ENCODE measurements around the gene NUPR1.

NUPR1 gene

DNA sequence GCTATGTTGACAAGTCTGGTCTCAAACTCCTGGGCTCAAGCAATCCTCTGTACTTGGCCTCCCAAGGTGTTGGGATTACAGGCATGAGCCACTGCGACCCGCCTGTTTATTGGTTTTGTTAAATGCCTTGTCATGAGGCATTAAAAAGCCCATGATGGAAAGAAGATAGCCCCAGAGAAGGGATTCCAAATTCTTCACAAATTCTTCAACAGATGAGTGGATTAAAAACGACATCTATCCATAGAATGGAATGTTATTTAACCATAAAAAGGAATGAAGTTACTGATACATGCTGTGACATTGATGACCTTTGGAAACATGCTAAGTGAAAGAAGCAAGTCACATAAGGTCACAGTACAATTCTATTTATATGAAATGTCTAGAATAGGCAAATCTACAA, 19.7 kb upstream of the NUPR1 start:
- no peak for DNase-seq
- H3K9me3 ChIP-seq (ENCODE audit: insufficient read depth, low read depth, low read length): no peaks in the 10 kb centered on the region
- no peak overlapping the region for H3K4ac ChIP-seq (ENCODE audit: low read depth, low read length)
- no peak overlapping the region for H2AFZ ChIP-seq (ENCODE audit: insufficient read depth, low read length, poor library complexity)
- H2BK5ac ChIP-seq (ENCODE audit: low read depth, low read length, poor library complexity): no peak overlapping the region
- no CpG with 5 or more reads among the region's 3 CpGs for WGBS (ENCODE audit: extremely low coverage, insufficient coverage, insufficient read length)
- H3K14ac ChIP-seq (ENCODE audit: low read length): no peak overlapping the region
- H3K23ac ChIP-seq (ENCODE audit: low read length): no peak overlapping the region
- H3K4me3 ChIP-seq (ENCODE audit: low read depth, low read length): no peak overlapping the region
- H3K79me2 ChIP-seq (ENCODE audit: control insufficient read depth, insufficient read depth, low read length, poor library complexity): peaks cover 2% of the 10 kb centered on the region
- H2BK120ac ChIP-seq (ENCODE audit: insufficient read depth, low read length, poor library complexity): no peak overlapping the region
- H3K9ac ChIP-seq (ENCODE audit: low read length): no peak overlapping the region
- no peak overlapping the region for H2AK5ac ChIP-seq (ENCODE audit: low read length)
- peaks cover 2% of the 10 kb centered on the region for H3K79me1 ChIP-seq (ENCODE audit: low read length)
- H4K8ac ChIP-seq (ENCODE audit: low read depth, low read length): no peak overlapping the region
- H3K4me2 ChIP-seq (ENCODE audit: low read length): no peak overlapping the region
- H3K36me3 ChIP-seq (ENCODE audit: control insufficient read depth in 1 of 2, insufficient read depth in 2 of 2, low read length in 2 of 2): peaks cover 0 to 4% of the 10 kb centered on the region in 2 experiments
- no peak overlapping the region for H4K12ac ChIP-seq (ENCODE audit: low read depth, low read length)
- peaks cover 4 to 6% of the 10 kb centered on the region in 2 experiments for H3K4me1 ChIP-seq (ENCODE audit: control insufficient read depth in 1 of 2, insufficient read depth in 2 of 2, low read length in 2 of 2)
- H3K27me3 ChIP-seq (ENCODE audit: insufficient read depth, low read length): no peaks in the 10 kb centered on the region
- no peak overlapping the region for H4K91ac ChIP-seq (ENCODE audit: low read depth, low read length)
- no peak overlapping the region for H3K18ac ChIP-seq (ENCODE audit: low read length)
- H2BK12ac ChIP-seq (ENCODE audit: low read length): no peak overlapping the region
- no peak overlapping the region for H3K27ac ChIP-seq (ENCODE audit: low read depth, low read length)

DNA sequence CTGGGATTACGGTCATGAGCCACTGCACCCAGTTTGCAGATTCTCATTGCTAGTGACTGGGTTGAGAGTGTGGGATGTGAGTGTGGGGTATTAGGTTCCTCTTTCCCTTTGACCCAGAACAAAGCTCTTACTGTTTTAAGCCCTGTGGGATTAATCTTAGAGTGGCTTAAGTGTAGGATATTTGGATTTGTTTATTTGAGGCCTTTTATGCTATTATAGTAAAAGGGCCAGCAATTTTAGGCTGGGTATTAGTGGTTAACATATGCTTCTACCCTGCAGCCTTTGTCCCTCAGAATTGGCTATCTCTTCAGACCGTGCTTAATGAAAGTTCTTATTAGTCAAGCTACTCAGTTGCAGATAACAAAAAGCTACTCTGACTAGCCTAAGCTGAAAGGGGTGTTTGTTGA, 18.1 kb upstream of the NUPR1 start:
- no peak overlapping the region for H2BK5ac ChIP-seq (ENCODE audit: low read depth, low read length, poor library complexity)
- H3K4ac ChIP-seq (ENCODE audit: low read depth, low read length): no peak overlapping the region
- no CpG with 5 or more reads among the region's 2 CpGs for WGBS (ENCODE audit: extremely low coverage, insufficient coverage, insufficient read length)
- peaks cover 2% of the 10 kb centered on the region for H3K79me1 ChIP-seq (ENCODE audit: low read length)
- no peaks in the 10 kb centered on the region for H3K9me3 ChIP-seq (ENCODE audit: insufficient read depth, low read depth, low read length)
- no peak overlapping the region for H2AK5ac ChIP-seq (ENCODE audit: low read length)
- H3K27me3 ChIP-seq (ENCODE audit: insufficient read depth, low read length): no peaks in the 10 kb centered on the region
- no peak for DNase-seq
- no peak overlapping the region for H3K14ac ChIP-seq (ENCODE audit: low read length)
- peaks cover 2% of the 10 kb centered on the region for H3K79me2 ChIP-seq (ENCODE audit: control insufficient read depth, insufficient read depth, low read length, poor library complexity)
- H4K8ac ChIP-seq (ENCODE audit: low read depth, low read length): no peak overlapping the region
- H3K23ac ChIP-seq (ENCODE audit: low read length): no peak overlapping the region
- no peak overlapping the region for H2BK12ac ChIP-seq (ENCODE audit: low read length)
- peaks cover 0 to 4% of the 10 kb centered on the region in 2 experiments for H3K36me3 ChIP-seq (ENCODE audit: control insufficient read depth in 1 of 2, insufficient read depth in 2 of 2, low read length in 2 of 2)
- H2AFZ ChIP-seq (ENCODE audit: insufficient read depth, low read length, poor library complexity): no peak overlapping the region
- H3K27ac ChIP-seq (ENCODE audit: low read depth, low read length): no peak overlapping the region
- H3K4me3 ChIP-seq (ENCODE audit: low read depth, low read length): no peak overlapping the region
- no peak overlapping the region for H2BK120ac ChIP-seq (ENCODE audit: insufficient read depth, low read length, poor library complexity)
- H4K12ac ChIP-seq (ENCODE audit: low read depth, low read length): no peak overlapping the region
- H3K18ac ChIP-seq (ENCODE audit: low read length): no peak overlapping the region
- H3K4me1 ChIP-seq (ENCODE audit: control insufficient read depth in 1 of 2, insufficient read depth in 2 of 2, low read length in 2 of 2): peaks cover 4 to 5% of the 10 kb centered on the region in 2 experiments
- no peak overlapping the region for H3K9ac ChIP-seq (ENCODE audit: low read length)
- H4K91ac ChIP-seq (ENCODE audit: low read depth, low read length): no peak overlapping the region
- no peak overlapping the region for H3K4me2 ChIP-seq (ENCODE audit: low read length)

DNA sequence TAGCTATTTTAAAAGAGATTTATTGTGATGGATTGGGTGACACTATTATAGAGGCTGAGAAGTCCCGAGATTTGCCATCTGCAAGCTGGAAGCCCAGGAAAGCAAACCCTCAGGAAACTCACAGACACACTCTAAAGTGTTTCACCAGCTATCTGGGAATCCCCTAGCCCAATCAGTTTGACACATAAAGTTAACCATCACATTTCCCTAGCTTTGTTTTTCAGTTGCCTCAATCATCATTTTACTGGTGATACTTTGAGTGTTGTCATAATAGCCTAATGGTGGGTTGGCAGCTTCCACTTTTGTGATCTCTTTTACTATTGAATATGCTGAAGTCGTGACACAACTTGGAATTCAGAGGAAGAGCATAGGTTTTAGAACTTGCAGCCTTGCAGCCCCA, 16.8 kb upstream of the NUPR1 start:
- Histone ChIP-seq H3K9ac (ENCODE audit: low read length) (no peak overlapping the region), H3K79me2 (ENCODE audit: control insufficient read depth, insufficient read depth, low read length, poor library complexity) (peaks cover 2% of the 10 kb centered on the region), H2BK5ac (ENCODE audit: low read depth, low read length, poor library complexity) (no peak overlapping the region), H3K4me1 (ENCODE audit: control insufficient read depth in 1 of 2, insufficient read depth in 2 of 2, low read length in 2 of 2) (peaks cover 4% of the 10 kb centered on the region in 2 experiments), H2BK120ac (ENCODE audit: insufficient read depth, low read length, poor library complexity) (no peak overlapping the region), H2BK12ac (ENCODE audit: low read length) (no peak overlapping the region), H3K4ac (ENCODE audit: low read depth, low read length) (no peak overlapping the region), H4K12ac (ENCODE audit: low read depth, low read length) (no peak overlapping the region), H3K23ac (ENCODE audit: low read length) (no peak overlapping the region), H3K4me3 (ENCODE audit: low read depth, low read length) (no peak overlapping the region), H3K27ac (ENCODE audit: low read depth, low read length) (no peak overlapping the region), H3K4me2 (ENCODE audit: low read length) (no peak overlapping the region), H3K9me3 (ENCODE audit: insufficient read depth, low read depth, low read length) (no peaks in the 10 kb centered on the region), H3K18ac (ENCODE audit: low read length) (no peak overlapping the region), H3K36me3 (ENCODE audit: control insufficient read depth in 1 of 2, insufficient read depth in 2 of 2, low read length in 2 of 2) (peaks cover 0 to 4% of the 10 kb centered on the region in 2 experiments), H4K8ac (ENCODE audit: low read depth, low read length) (no peak overlapping the region), H3K27me3 (ENCODE audit: insufficient read depth, low read length) (no peaks in the 10 kb centered on the region), H4K91ac (ENCODE audit: low read depth, low read length) (no peak overlapping the region), H2AK5ac (ENCODE audit: low read length) (no peak overlapping the region), H2AFZ (ENCODE audit: insufficient read depth, low read length, poor library complexity) (no peak overlapping the region), H3K79me1 (ENCODE audit: low read length) (peaks cover 2% of the 10 kb centered on the region), H3K14ac (ENCODE audit: low read length) (no peak overlapping the region)
- DNase-seq: no peak
- WGBS (ENCODE audit: extremely low coverage, insufficient coverage, insufficient read length): no CpG with 5 or more reads among the region's 2 CpGs

DNA sequence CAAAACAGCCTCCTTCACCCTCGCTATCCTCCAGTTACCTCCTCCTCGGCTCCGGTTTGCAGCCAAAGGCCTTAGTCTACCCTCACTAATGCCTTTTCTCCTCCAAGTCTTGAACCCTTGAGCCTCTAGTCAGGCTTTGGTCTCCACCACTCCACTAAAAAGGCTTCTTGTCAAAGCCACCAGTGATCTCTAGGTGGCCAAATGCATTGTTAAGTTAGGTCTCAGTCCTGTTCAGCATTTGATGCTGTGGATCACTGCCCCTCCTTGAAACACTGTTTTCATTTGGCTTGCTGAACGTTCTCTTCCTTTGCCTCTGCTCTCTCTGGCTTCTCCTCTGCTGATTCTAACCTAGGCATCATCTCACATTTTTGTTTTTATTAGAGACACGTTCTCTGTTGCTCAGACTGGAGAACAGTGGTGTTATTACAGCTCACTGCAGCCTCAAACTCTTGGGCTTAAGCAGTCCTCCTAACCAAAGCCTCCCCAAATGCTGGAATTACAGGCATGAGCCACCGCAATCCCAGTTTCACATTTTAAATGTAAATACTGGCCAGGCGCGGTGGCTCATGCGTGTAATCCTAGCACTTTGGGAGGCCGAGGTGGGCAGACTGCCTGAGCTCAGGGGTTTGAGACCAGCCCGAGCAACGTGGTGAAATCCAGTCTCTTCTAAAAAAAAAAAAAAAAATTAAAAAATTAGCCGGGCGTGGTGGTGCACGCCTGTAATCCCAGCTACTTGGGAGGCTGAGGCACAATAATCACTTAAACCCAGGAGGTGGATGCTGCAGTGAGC, 16.1 kb upstream of the NUPR1 start:
- no CpG with 5 or more reads among the region's 15 CpGs for WGBS (ENCODE audit: extremely low coverage, insufficient coverage, insufficient read length)

More for the DNA sequence above, 16.1 kb upstream of the NUPR1 start:
- Histone ChIP-seq H3K27me3 (ENCODE audit: insufficient read depth, low read length) (no peaks in the 10 kb centered on the region), H3K18ac (ENCODE audit: low read length) (peak overlapping the region; percentile 22), H3K14ac (ENCODE audit: low read length) (no peak overlapping the region), H2AK5ac (ENCODE audit: low read length) (no peak overlapping the region), H3K4me3 (ENCODE audit: low read depth, low read length) (no peak overlapping the region), H3K4me2 (ENCODE audit: low read length) (peak overlapping the region; percentile 67), H2BK12ac (ENCODE audit: low read length) (no peak overlapping the region), H2BK120ac (ENCODE audit: insufficient read depth, low read length, poor library complexity) (no peak overlapping the region), H3K4me1 (ENCODE audit: control insufficient read depth in 1 of 2, insufficient read depth in 2 of 2, low read length in 2 of 2) (peaks cover 4% of the 10 kb centered on the region in 2 experiments), H4K91ac (ENCODE audit: low read depth, low read length) (no peak overlapping the region), H2BK5ac (ENCODE audit: low read depth, low read length, poor library complexity) (no peak overlapping the region), H3K27ac (ENCODE audit: low read depth, low read length) (no peak overlapping the region), H4K8ac (ENCODE audit: low read depth, low read length) (peak overlapping the region; percentile 49), H3K9me3 (ENCODE audit: insufficient read depth, low read depth, low read length) (no peaks in the 10 kb centered on the region), H3K36me3 (ENCODE audit: control insufficient read depth in 1 of 2, insufficient read depth in 2 of 2, low read length in 2 of 2) (peaks cover 0 to 4% of the 10 kb centered on the region in 2 experiments), H4K12ac (ENCODE audit: low read depth, low read length) (peak overlapping the region; percentile 6), H3K79me1 (ENCODE audit: low read length) (peaks cover 2% of the 10 kb centered on the region), H3K23ac (ENCODE audit: low read length) (no peak overlapping the region), H3K9ac (ENCODE audit: low read length) (peak overlapping the region; percentile 26), H3K4ac (ENCODE audit: low read depth, low read length) (peak overlapping the region; percentile 13), H3K79me2 (ENCODE audit: control insufficient read depth, insufficient read depth, low read length, poor library complexity) (peaks cover 2% of the 10 kb centered on the region), H2AFZ (ENCODE audit: insufficient read depth, low read length, poor library complexity) (peak overlapping the region; percentile 77)
- no peak for DNase-seq

Data from trophoblast cell (in vitro differentiated cells and primary cell).